ENCODE data around the gene IZUMO2. TPM values are rescaled to one million over a fixed set of nuclear protein-coding genes. Genes with fewer than 3 reads are reported as not detected.
"Not testable (repeated sequence)": the region's sequence is repeated elsewhere in the genome, so short reads cannot be mapped to it uniquely, and the experiment has no call there.

Gene IZUMO2
- total RNA-seq, 2 donors from 2014 or later = not detected

DNA sequence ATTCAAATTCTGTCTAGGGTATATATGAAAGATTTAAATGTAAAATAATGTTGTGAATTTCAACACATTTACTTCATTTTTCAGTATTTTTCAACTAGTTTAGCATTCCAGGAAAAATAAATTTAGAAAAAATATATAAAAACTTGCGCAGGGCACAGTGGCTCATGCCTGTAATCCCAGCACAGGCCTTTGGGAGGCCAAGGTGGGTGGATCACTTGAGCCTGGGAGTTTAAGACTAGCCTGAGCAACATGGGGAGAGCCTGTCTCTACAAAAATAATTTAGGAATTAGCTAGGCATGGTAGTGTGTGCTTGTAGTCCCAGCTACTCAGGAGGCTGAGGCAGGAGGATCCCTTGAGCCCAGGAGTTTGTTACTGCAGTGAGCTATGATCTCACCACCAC is 21.2 kb downstream of the IZUMO2 start:
- 71 to 88% methylated on average over 1 of the region's 1 CpG for WGBS, 2 experiments (ENCODE audit: insufficient coverage in 1 of 2, insufficient read length in 1 of 2)
- H3K4me1 Mint-ChIP-seq; H3K36me3 ChIP-seq (ENCODE audit: control insufficient read depth, insufficient read depth, low read length); H3K27ac ChIP-seq (ENCODE audit: low read depth, low read length); H3K27me3 Mint-ChIP-seq (ENCODE audit: insufficient read depth); H3K4me3 ChIP-seq (ENCODE audit: low read length); H3K27ac Mint-ChIP-seq; H3K9ac ChIP-seq (ENCODE audit: extremely low read depth, low read length, poor library complexity, severe bottlenecking); H3K4me1 ChIP-seq (ENCODE audit: control insufficient read depth, insufficient read depth, low read length); H3K36me3 Mint-ChIP-seq (ENCODE audit: low read depth); H3K4me3 Mint-ChIP-seq; DNase-seq; H3K27me3 ChIP-seq (ENCODE audit: control insufficient read depth, insufficient read depth, low read length, poor library complexity, severe bottlenecking): not testable (repeated sequence)
- TF ChIP-seq, protein P1, sequence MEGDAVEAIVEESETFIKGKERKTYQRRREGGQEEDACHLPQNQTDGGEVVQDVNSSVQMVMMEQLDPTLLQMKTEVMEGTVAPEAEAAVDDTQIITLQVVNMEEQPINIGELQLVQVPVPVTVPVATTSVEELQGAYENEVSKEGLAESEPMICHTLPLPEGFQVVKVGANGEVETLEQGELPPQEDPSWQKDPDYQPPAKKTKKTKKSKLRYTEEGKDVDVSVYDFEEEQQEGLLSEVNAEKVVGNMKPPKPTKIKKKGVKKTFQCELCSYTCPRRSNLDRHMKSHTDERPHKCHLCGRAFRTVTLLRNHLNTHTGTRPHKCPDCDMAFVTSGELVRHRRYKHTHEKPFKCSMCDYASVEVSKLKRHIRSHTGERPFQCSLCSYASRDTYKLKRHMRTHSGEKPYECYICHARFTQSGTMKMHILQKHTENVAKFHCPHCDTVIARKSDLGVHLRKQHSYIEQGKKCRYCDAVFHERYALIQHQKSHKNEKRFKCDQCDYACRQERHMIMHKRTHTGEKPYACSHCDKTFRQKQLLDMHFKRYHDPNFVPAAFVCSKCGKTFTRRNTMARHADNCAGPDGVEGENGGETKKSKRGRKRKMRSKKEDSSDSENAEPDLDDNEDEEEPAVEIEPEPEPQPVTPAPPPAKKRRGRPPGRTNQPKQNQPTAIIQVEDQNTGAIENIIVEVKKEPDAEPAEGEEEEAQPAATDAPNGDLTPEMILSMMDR (conservative IDR thresholded peaks at IDR 0.05) = peak; percentile 19
- peaks cover 16% of the 10 kb centered on the region for H3K9me3 Mint-ChIP-seq
- peaks cover 20% of the 10 kb centered on the region for H3K9me3 ChIP-seq (ENCODE audit: control insufficient read depth, low read length)

DNA sequence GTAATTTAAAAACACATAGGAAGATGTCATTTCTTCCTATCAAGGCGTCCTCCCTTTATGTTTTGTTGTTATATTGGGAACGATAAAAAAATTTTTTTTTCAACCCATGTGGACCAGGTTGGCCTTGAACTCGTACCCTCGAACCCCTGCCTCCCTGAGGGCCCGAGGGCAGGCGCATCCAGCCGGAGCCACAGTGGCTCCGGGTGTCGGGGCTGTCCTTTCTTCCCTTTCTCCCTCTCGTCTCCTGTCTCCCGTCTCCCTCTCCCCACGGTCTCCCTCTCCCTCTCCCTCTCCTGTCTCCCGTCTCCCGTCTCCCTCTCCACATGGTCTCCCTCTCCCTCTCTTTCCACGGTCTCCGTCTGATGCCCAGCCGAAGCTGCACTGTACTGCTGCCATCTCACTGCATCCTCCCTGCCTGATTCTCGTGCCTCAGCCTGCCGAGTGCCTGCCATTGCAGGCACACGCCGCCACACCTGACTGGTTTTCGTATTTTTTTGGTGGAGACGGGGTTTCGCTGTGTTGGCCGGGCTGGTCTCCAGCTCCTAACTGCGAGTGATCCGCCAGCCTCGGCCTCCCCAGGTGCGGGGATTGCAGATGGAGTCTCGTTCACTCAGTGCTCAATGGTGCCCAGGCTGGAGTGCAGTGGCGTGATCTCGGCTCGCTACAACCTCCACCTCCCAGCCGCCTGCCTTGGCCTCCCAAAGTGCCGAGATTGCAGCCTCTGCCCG is 22.8 kb downstream of the IZUMO2 start:
- not testable (repeated sequence) for H3K36me3 Mint-ChIP-seq (ENCODE audit: low read depth); H3K27me3 ChIP-seq (ENCODE audit: control insufficient read depth, insufficient read depth, low read length, poor library complexity, severe bottlenecking); H3K4me1 ChIP-seq (ENCODE audit: control insufficient read depth, insufficient read depth, low read length); H3K27ac Mint-ChIP-seq; DNase-seq; H3K4me3 Mint-ChIP-seq; H3K4me1 Mint-ChIP-seq; H3K36me3 ChIP-seq (ENCODE audit: control insufficient read depth, insufficient read depth, low read length); H3K4me3 ChIP-seq (ENCODE audit: low read length); H3K9ac ChIP-seq (ENCODE audit: extremely low read depth, low read length, poor library complexity, severe bottlenecking); H3K27ac ChIP-seq (ENCODE audit: low read depth, low read length); H3K27me3 Mint-ChIP-seq (ENCODE audit: insufficient read depth)
- peaks cover 30% of the 10 kb centered on the region for H3K9me3 ChIP-seq (ENCODE audit: control insufficient read depth, low read length)
- peaks cover 16% of the 10 kb centered on the region for H3K9me3 Mint-ChIP-seq
- WGBS, 2 experiments (ENCODE audit: insufficient coverage in 1 of 2, insufficient read length in 1 of 2) = 92 to 94% methylated on average over 11 to 30 of the region's 36 CpGs

DNA sequence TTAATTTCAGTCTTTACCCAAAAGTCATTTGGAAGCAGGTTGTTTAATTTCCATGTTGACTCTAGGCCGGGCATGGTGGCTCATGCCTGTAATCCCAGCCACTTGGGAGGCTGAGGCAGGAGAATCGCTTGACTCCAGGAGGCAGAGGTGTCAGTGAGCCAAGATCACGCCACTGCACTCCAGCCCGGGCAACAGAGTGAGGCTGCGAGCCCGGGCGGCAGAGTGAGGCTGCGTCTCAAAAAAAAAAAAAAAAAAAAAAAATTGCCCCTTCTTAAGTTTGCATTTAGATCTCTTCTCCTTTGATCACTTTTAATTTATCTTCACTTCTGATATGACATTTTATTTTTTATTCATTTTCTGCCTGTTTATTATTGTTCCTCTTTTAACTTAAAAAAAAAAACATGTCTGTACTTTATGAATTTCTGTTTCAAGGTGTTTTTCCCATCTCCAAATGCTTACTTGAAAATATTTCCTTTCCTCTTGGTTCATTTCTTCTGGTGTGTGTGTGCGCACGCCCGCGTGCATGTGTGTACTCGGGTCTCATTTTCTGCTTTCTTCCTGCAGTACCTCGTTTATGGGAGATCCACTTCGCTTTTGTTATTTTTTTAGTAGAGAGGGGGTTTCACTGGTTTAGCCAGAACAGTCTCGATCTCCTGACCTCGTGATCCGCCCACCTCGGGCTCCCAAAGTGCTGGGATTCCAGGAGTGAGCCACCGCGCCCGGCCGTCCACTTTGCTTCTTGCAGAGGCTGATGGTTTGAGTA is 26.3 kb downstream of the IZUMO2 start:
- H3K27ac Mint-ChIP-seq; H3K36me3 ChIP-seq (ENCODE audit: control insufficient read depth, insufficient read depth, low read length); H3K27me3 Mint-ChIP-seq (ENCODE audit: insufficient read depth); H3K4me1 Mint-ChIP-seq; H3K36me3 Mint-ChIP-seq (ENCODE audit: low read depth); DNase-seq; H3K27me3 ChIP-seq (ENCODE audit: control insufficient read depth, insufficient read depth, low read length, poor library complexity, severe bottlenecking); H3K9ac ChIP-seq (ENCODE audit: extremely low read depth, low read length, poor library complexity, severe bottlenecking); H3K4me3 ChIP-seq (ENCODE audit: low read length); H3K4me3 Mint-ChIP-seq; H3K27ac ChIP-seq (ENCODE audit: low read depth, low read length); H3K4me1 ChIP-seq (ENCODE audit: control insufficient read depth, insufficient read depth, low read length): not testable (repeated sequence)
- 80 to 82% methylated on average over 8 to 15 of the region's 23 CpGs for WGBS, 2 experiments (ENCODE audit: insufficient coverage in 1 of 2, insufficient read length in 1 of 2)
- TF ChIP-seq, protein P1 (conservative IDR thresholded peaks at IDR 0.05) = peak; percentile 25
- peaks cover 14% of the 10 kb centered on the region for H3K9me3 Mint-ChIP-seq
- H3K9me3 ChIP-seq (ENCODE audit: control insufficient read depth, low read length) = peaks cover 24% of the 10 kb centered on the region

DNA sequence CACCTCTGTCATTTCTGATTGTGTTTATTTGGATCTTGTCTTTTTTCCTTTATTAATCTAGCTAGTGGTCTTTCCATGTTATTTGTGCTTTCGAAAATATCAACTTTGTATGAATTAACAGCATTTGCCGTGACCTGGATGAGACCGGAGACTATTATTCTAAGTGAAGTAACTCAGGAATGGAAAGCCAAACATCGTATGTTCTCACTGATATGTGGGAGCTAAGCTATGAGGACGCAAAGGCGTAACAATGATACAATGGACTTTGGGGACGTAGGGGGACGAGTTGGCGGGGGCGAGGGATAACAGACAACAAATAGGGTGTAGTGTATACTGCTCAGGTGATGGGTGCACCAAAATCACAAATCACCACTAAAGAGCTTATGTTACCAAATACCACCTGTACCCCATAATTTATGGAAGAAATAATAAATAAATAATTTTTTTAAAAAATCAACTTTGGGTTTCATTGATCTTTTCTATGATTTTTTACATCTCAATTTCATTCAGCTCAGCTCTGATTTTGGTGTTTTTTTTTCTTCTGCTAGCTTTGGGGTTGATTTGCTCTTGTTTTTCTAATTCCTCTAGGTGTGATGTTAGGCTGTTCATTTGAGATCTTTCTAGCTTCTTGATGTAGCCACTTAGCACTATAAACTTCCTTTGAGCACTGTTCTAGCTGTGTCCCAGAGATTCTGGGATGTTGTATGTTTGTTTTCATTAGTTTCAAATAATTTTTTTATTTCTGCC is 27.1 kb downstream of the IZUMO2 start:
- H3K4me3 ChIP-seq (ENCODE audit: low read length); H3K27me3 Mint-ChIP-seq (ENCODE audit: insufficient read depth); H3K27me3 ChIP-seq (ENCODE audit: control insufficient read depth, insufficient read depth, low read length, poor library complexity, severe bottlenecking); H3K36me3 Mint-ChIP-seq (ENCODE audit: low read depth); H3K36me3 ChIP-seq (ENCODE audit: control insufficient read depth, insufficient read depth, low read length); H3K4me1 Mint-ChIP-seq; H3K4me3 Mint-ChIP-seq; DNase-seq; H3K9ac ChIP-seq (ENCODE audit: extremely low read depth, low read length, poor library complexity, severe bottlenecking); H3K27ac Mint-ChIP-seq; H3K4me1 ChIP-seq (ENCODE audit: control insufficient read depth, insufficient read depth, low read length); H3K9me3 Mint-ChIP-seq; H3K27ac ChIP-seq (ENCODE audit: low read depth, low read length): not testable (repeated sequence)
- WGBS, 2 experiments (ENCODE audit: insufficient coverage in 1 of 2, insufficient read length in 1 of 2) = 85 to 88% methylated on average over 10 of the region's 10 CpGs
- peaks cover 24% of the 10 kb centered on the region for H3K9me3 ChIP-seq (ENCODE audit: control insufficient read depth, low read length)

DNA sequence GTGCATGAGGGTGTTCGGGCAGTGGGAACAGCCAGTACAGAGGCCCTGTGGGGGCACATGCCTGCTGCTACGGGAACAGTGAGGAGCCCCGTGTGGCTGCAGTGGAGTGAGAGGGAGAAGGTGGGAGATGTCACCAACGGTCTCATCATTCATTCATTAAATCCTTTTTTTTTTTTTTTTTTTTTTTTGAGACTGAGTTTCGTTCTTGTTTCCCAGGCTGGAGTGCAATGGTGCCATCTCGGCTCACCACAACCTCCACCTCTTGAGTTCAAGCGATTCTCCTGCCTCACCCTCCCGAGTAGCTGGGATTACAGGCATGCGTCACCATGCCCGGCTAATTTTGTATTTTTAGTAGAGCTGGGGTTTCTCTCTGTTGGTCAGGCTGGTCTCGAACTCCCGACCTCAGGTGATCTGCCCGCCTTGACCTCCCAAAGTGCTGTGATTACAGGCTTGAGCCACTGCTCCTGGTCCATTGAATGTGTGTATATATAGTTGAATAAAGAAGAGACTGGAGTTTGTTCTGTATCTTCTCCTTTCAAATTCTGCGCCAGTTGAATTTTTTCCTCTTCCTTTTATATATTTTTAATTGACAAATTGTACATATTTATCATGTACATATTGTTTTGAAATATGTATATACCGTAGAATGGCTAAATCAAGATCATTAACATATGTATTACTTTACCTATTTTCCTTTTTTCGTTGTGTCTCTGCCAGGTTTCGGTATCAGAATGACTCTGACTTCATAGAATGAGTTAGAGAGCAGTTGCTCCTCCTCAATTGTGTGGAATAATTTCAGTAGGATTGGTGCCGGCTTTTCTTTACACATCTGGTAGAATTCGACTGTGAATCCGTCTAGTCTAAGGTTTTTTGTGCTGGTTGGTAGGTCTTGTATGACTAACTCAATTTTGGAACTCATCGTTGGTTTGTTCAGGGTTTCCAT is 28.0 kb downstream of the IZUMO2 start:
- DNase-seq; H3K27ac ChIP-seq (ENCODE audit: low read depth, low read length); H3K4me1 ChIP-seq (ENCODE audit: control insufficient read depth, insufficient read depth, low read length); H3K27me3 ChIP-seq (ENCODE audit: control insufficient read depth, insufficient read depth, low read length, poor library complexity, severe bottlenecking); H3K27ac Mint-ChIP-seq; H3K27me3 Mint-ChIP-seq (ENCODE audit: insufficient read depth); H3K4me1 Mint-ChIP-seq; H3K36me3 Mint-ChIP-seq (ENCODE audit: low read depth); H3K9me3 Mint-ChIP-seq; H3K36me3 ChIP-seq (ENCODE audit: control insufficient read depth, insufficient read depth, low read length); H3K4me3 ChIP-seq (ENCODE audit: low read length); H3K9ac ChIP-seq (ENCODE audit: extremely low read depth, low read length, poor library complexity, severe bottlenecking); H3K4me3 Mint-ChIP-seq: not testable (repeated sequence)
- 64% methylated on average over 5 of the region's 21 CpGs; no CpG with 5 or more reads in 1 of the 2 experiments for WGBS, 2 experiments (ENCODE audit: insufficient coverage in 1 of 2, insufficient read length in 1 of 2)
- H3K9me3 ChIP-seq (ENCODE audit: control insufficient read depth, low read length) = peaks cover 24% of the 10 kb centered on the region
